T-cell (primary cell): ENCODE measurements around the gene PRG2. TPM values are rescaled to one million over a fixed set of nuclear protein-coding genes. Genes with fewer than 3 reads are reported as not detected.
A peak's percentile ranks its signal among the peaks of the same experiment; 100 is the strongest.

ENCODE experiments used
- ATAC-seq, 4 experiments: fragments of 200-7000 bp in 3 of 4; fragments of 150-1000 bp in 1 of 4; cut with Tn5 transposase; replicated peaks in 1 of 4; 1 replicate in 3 of 4; 2 replicates in 1 of 4; pipeline ENCODE4 v1.10.0; 2021; ENCODE audit warnings: moderate library complexity in 3 of 4, mild to moderate bottlenecking in 2 of 4, moderate number of reproducible peaks in 1 of 4
- CTCF ChIA-PET, 2 donors: fragments of 300-600 bp; sonication (Branson Sonifier 250); formaldehyde crosslinking; loops; one replicate each; lab custom pipeline; 2022; ENCODE audit warnings: antibody characterized with exemption in 2 of 2; lab: Charles Lee
- POLR2A ChIA-PET, 2 donors: fragments of 300-600 bp; sonication (Branson Sonifier 250); formaldehyde crosslinking; loops; one replicate each; lab custom pipeline; 2022; ENCODE audit warnings: antibody characterized with exemption in 2 of 2; lab: Charles Lee
- DNase-seq, 35 experiments: peaks; one replicate each; pipeline versions ENCODE4 v3.0.0 to v3.0.0-alpha.2; 2013 to 2023
- H3K27ac ChIP-seq: one replicate; pipeline ENCODE4 v1.5.1; 2013; ENCODE audit warnings: low read length
- H3K27me3 ChIP-seq, 2 experiments: replicated peaks in 1 of 2; 1 replicate in 1 of 2; 2 replicates in 1 of 2; pipeline versions ENCODE4 v1.6.1 to v1.7.0; 2013; ENCODE audit warnings: low read length in 1 of 2, mixed read lengths in 1 of 2; ENCODE audit not compliant: control insufficient read depth in 2 of 2, insufficient read depth in 2 of 2; ENCODE audit errors: extremely low read depth in 1 of 2
- H3K36me3 ChIP-seq, 2 donors: 1 replicate in 1 of 2; 2 replicates in 1 of 2; pipeline versions ENCODE4 v1.6.1 to v1.7.0; 2013; ENCODE audit warnings: low read length in 1 of 2; ENCODE audit not compliant: control insufficient read depth in 2 of 2, insufficient read depth in 1 of 2; ENCODE audit errors: extremely low read depth in 1 of 2
- H3K4me1 ChIP-seq, 2 experiments: 1 replicate in 1 of 2; 2 replicates in 1 of 2; pipeline versions ENCODE4 v1.6.1 to v1.7.0; 2013; ENCODE audit warnings: low read length in 2 of 2, mixed read lengths in 1 of 2; ENCODE audit not compliant: insufficient read depth in 2 of 2, control insufficient read depth in 1 of 2; ENCODE audit errors: extremely low read depth in 1 of 2
- H3K4me3 ChIP-seq, 2 donors: 1 replicate in 1 of 2; 2 replicates in 1 of 2; pipeline versions ENCODE4 v1.5.1 to v1.7.0; 2013; ENCODE audit warnings: mild to moderate bottlenecking in 2 of 2, low read length in 1 of 2, moderate library complexity in 1 of 2; ENCODE audit not compliant: control insufficient read depth in 1 of 2; ENCODE audit errors: extremely low read depth in 1 of 2
- H3K9me3 ChIP-seq: 2 replicates; pipeline ENCODE4 v1.7.0; 2013
- H3K27ac Mint-ChIP-seq, 2 donors: one replicate each; pipeline ENCODE4 v1.8.0; 2020 to 2021; ENCODE audit warnings: mild to moderate bottlenecking in 2 of 2, mixed read lengths in 2 of 2
- H3K27me3 Mint-ChIP-seq, 2 donors: one replicate each; pipeline ENCODE4 v1.8.0; 2021 to 2022; ENCODE audit warnings: mixed read lengths in 2 of 2
- H3K36me3 Mint-ChIP-seq: one replicate; pipeline ENCODE4 v1.8.0; 2021; ENCODE audit warnings: mixed read lengths
- H3K4me1 Mint-ChIP-seq, 3 donors: one replicate each; pipeline ENCODE4 v1.8.0; 2020 to 2022; ENCODE audit warnings: mixed read lengths in 3 of 3, mild to moderate bottlenecking in 1 of 3
- H3K4me3 Mint-ChIP-seq, 3 donors: one replicate each; pipeline ENCODE4 v1.8.0; 2020 to 2022; ENCODE audit warnings: mild to moderate bottlenecking in 3 of 3, mixed read lengths in 3 of 3, moderate library complexity in 3 of 3
- H3K9me3 Mint-ChIP-seq, 3 donors: one replicate each; pipeline ENCODE4 v1.8.0; 2020 to 2022; ENCODE audit warnings: mixed read lengths in 3 of 3
- WGBS: methylation state at CpG from one replicate; pipeline ENCODE4 v1.1.5; 2013; ENCODE audit warnings: missing lambda C conversion rate; ENCODE audit not compliant: insufficient coverage; 5-methylcytosine and 5-hydroxymethylcytosine counted together
- total RNA-seq, 35 experiments: library from RNA in 6 of 35; stranded (reverse) in 6 of 35; fragments of 120-200 nt in 1 of 35; gene quantifications; one replicate each; pipeline versions ENCODE4 v1.2.1 to v1.2.4 and lab custom pipeline; 2013 to 2026

Gene PRG2
- total RNA-seq, 5 donors from 2014 or later (not counting 1 experiment from before 2014, with no cell fraction given) = 0.33 to 0.72 (median 0.39) TPM; not detected in 1

DNA sequence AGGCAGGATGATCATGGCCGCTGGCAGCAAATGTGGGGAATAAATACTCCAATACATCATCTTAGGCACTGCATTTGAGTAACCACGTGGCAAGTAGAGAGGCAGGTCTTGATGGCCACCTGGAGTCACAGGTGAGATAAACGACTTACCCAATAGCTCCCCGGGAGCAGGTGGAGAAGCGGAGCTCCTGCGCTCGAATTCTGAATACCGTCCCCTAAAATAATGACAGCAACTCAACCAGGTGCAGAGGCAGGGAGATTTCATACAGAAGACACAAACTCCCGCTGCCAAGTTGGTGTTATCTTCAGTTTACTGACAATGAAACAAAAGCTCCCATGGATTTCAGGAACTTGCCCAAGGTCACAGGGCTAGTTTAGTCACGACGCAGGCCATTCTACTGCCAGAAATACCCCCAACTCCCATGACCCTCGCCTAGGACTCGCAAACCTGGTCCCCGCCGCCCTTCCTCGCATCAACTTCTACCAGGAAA is 36.0 kb upstream of the PRG2 start:
- DNase-seq (peak in 2 of 35 experiments; percentile 1 to 30), ATAC-seq (no peak)
- Histone ChIP-seq H3K4me3 (peak overlapping the region; percentile 57 to 73), H3K27me3 (no peaks in the 10 kb centered on the region), H3K36me3 (peaks cover 0 to 4% of the 10 kb centered on the region in 2 donors), H3K4me1 (peaks cover 17 to 43% of the 10 kb centered on the region in 2 experiments), H3K9me3 (no peaks in the 10 kb centered on the region), H3K27ac (peak overlapping the region; percentile 45)
- ChIA-PET POLR2A (interaction anchor here in 1 of 2 donors (0.8 kb wide), 1 partner anchor 88 kb away, joined by 7 read pairs; no protein-coding TSS in a partner anchor), CTCF (interaction anchor here (1.0 kb wide), 2 partner anchors 32 to 101 kb away, joined by 3 to 4 read pairs; no protein-coding TSS in a partner anchor)
- 0% methylated on average over 9 of the region's 16 CpGs for WGBS
- Mint-ChIP-seq H3K36me3 (peaks cover 16% of the 10 kb centered on the region), H3K9me3 (no peaks in the 10 kb centered on the region), H3K27ac (peak overlapping the region; percentile 76 to 95), H3K4me1 (peaks cover 45 to 59% (median 51%) of the 10 kb centered on the region in 3 donors), H3K4me3 (peak overlapping the region; percentile 77 to 82 (median 78)), H3K27me3 (no peaks in the 10 kb centered on the region)

DNA sequence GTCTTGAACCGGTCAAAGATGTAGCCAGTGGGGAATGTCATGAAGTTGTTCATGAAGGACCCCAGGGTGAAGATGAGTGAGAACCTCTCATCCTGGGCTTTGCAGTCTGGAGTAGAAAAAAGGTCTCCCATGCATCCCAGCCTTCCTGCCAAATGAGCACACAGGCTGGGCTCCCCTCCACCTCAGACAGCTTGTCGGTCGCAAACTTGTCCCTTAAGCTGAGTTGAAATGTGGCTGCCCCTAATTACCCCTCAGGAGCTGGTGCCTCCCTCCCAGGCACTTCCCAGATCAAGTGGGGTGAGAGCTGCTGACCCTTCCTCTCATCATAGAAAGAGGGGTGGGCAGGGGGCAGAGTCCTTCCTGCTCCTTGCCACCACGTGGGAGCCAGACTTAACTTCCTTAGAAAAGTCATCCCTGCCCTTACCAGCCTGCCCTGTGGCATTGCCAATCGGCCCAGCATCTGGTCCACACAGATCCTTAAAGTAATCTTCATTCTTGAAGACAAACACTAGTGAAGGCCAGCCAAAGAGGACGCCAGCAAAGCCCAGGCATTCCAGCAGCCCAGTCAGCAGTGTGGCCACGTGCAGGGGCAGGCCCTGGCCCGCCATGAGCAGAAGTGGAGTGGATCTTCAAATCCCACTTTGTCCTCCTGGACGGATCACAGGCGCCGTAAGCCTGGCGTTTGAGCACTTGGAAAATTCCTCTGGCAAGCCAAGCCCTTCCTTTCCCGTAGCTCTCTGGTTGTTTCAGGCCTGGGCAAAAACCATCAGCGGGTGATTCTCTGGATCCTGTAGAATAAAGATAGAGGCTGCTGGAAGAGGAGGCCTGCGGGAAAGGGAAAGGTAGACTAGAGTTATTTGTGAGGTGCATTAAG is 35.4 kb upstream of the PRG2 start:
- Mint-ChIP-seq H3K4me3 (peak overlapping the region; percentile 77 to 82 (median 78)), H3K4me1 (peaks cover 45 to 59% (median 51%) of the 10 kb centered on the region in 3 donors), H3K27me3 (no peaks in the 10 kb centered on the region), H3K27ac (peak overlapping the region; percentile 93 to 95), H3K36me3 (peaks cover 16% of the 10 kb centered on the region), H3K9me3 (no peaks in the 10 kb centered on the region)
- peaks cover 17 to 49% of the 10 kb centered on the region in 2 experiments for H3K4me1 ChIP-seq
- ChIA-PET POLR2A (interaction anchor here in 1 of 2 donors (0.5 to 0.8 kb wide), 2 partner anchors 89 to 105 kb away, joined by 3 to 7 read pairs; no protein-coding TSS in a partner anchor), CTCF (interaction anchor here (0.6 to 1.1 kb wide), 4 partner anchors 33 to 142 kb away, joined by 3 to 4 read pairs (median 3); partner anchors contain the start of gene UBE2L6 (in 1 of the 2))
- no peak for ATAC-seq
- DNase-seq = no peak
- peak overlapping the region; percentile 80 for H3K27ac ChIP-seq
- H3K27me3 ChIP-seq = no peaks in the 10 kb centered on the region
- peaks cover 0 to 8% of the 10 kb centered on the region in 2 donors for H3K36me3 ChIP-seq
- WGBS = 54% methylated on average over 7 of the region's 15 CpGs
- H3K4me3 ChIP-seq = peak overlapping the region; percentile 57 to 73
- H3K9me3 ChIP-seq = no peaks in the 10 kb centered on the region

DNA sequence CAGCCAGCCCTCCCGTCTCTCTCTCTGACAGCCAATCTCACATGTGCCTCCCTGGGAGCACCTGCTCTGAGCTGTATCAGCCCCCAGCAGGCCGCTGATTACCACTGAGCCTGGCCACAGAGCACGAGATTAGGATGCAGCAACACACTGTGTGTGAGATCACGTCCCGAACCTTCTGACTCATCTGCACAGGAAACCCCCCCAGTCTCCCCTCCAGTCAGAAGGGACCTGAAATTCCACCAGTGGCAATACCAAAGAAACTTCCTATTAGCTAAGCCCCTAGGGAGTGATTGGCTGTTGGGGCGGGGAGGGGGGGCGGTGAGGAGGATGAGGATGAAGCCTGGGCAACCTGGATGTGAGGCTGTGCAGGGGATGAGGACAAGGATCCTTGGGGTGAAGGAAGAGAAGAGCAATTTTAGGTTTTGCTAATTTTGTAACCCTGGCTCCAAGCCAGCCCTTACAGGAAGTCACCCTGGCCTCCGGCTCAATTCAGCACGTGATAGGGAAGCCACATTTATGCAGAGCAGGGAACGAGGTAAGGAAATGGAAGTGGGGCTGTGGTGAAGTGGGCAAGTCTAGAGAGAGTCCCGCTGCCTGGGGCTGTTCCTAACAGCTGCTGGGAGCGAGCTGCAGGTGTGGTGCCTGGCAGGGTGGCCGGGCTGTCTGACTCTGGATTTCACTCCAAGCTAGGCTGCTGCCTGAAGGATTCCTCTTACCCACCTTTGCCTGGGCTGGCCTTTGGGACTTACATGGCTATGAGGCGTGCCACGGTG is 34.5 kb upstream of the PRG2 start:
- ATAC-seq (peak; percentile 88 to 89 (median 89)), DNase-seq (peak; percentile 49 to 89 (median 76))
- Histone ChIP-seq H3K4me1 (peaks cover 17 to 49% of the 10 kb centered on the region in 2 experiments), H3K4me3 (peak overlapping the region; percentile 29 to 51), H3K27ac (peak overlapping the region; percentile 80), H3K36me3 (peaks cover 0 to 13% of the 10 kb centered on the region in 2 donors), H3K9me3 (no peaks in the 10 kb centered on the region), H3K27me3 (no peaks in the 10 kb centered on the region)
- Mint-ChIP-seq H3K27me3 (no peaks in the 10 kb centered on the region), H3K4me3 (peak overlapping the region; percentile 63 to 78 (median 77)), H3K36me3 (peaks cover 21% of the 10 kb centered on the region), H3K27ac (peak overlapping the region; percentile 93 to 95), H3K9me3 (no peaks in the 10 kb centered on the region), H3K4me1 (peaks cover 45 to 59% (median 51%) of the 10 kb centered on the region in 3 donors)
- POLR2A ChIA-PET = interaction anchor here (0.5 to 0.6 kb wide), 3 partner anchors 8 to 287 kb away, joined by 3 to 6 read pairs (median 4); partner anchors contain the start of gene MED19 (in 1 of the 2)
- 0% methylated on average over 10 of the region's 15 CpGs for WGBS
- CTCF ChIA-PET = interaction anchor here (0.6 to 1.3 kb wide), 6 partner anchors 8 to 316 kb away, joined by 3 to 9 read pairs (median 4); partner anchors contain the start of genes SELENOH (in 1 of the 2) and UBE2L6 (in 1 of the 2)

DNA sequence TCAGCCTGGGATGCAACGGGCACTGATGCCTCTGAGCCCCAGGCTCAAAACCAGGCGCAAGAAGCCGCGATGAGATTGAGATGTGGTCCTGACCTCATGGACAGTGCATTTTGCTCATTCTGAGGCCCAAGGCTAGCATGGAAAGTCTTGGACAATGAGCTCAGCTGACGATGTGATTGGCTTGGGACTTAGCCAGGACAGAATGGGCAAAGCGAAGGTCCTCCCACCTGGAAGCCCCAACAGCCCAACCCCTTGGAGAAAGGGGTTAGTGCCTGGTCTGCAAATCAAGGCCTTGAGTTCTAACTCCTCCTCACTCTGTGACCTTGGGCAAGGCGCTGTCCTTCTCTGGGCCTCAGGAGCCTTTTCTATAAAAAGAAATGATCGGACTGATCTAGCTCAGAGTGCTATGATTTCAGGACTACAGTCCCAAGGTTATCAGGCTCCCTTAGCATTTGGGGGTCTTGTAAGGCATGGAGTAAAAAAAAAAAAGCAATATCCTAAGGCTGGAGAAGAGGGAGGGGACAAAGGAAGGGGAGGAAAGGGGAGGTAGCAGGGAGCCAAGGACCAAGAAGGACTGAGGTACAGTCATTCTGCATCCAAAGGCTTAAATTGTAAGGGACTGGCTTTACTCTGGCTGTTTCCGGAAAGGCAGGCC is 33.8 kb upstream of the PRG2 start:
- Mint-ChIP-seq H3K4me3 (peak overlapping the region; percentile 63 to 78 (median 77)), H3K27ac (peak overlapping the region; percentile 93 to 95), H3K4me1 (peaks cover 45 to 59% (median 51%) of the 10 kb centered on the region in 3 donors), H3K9me3 (no peaks in the 10 kb centered on the region), H3K27me3 (no peaks in the 10 kb centered on the region), H3K36me3 (peaks cover 23% of the 10 kb centered on the region)
- ChIA-PET CTCF (interaction anchor here (0.5 to 1.3 kb wide), 6 partner anchors 7 to 317 kb away, joined by 3 to 9 read pairs (median 4); partner anchors contain the start of genes SELENOH (in 1 of the 2) and UBE2L6 (in 1 of the 2)), POLR2A (interaction anchor here in 1 of 2 donors (0.6 to 0.7 kb wide), 3 partner anchors 9 to 288 kb away, joined by 4 to 6 read pairs (median 5); partner anchors contain the start of gene MED19)
- peak overlapping the region in 1 of 2 donors; percentile 29 for H3K4me3 ChIP-seq
- DNase-seq (no peak), ATAC-seq (no peak)
- H3K36me3 ChIP-seq = peaks cover 0 to 13% of the 10 kb centered on the region in 2 donors
- H3K4me1 ChIP-seq = peaks cover 17 to 49% of the 10 kb centered on the region in 2 experiments
- WGBS = 78% methylated on average over 7 of the region's 9 CpGs
- H3K9me3 ChIP-seq = no peaks in the 10 kb centered on the region
- H3K27ac ChIP-seq = peak overlapping the region; percentile 80
- no peaks in the 10 kb centered on the region for H3K27me3 ChIP-seq

DNA sequence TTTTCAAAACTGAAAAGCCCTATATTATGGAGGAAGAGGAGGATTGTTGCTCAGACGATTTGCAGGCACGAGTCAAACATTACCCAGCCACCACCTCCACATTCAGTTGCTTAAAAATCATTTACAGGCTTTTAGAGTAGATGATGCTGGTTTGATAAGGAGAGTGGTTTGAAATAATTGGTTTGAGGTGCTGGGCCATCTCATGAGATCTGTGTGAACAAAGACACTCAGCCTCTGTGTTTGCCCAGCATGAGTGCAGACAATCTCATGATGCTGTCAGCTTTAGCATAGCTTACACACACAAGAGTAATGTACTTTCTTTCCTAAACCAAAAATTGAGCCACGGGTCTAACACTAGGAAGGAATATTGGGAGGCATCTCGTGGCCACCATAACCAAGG is 32.2 kb upstream of the PRG2 start:
- Mint-ChIP-seq H3K36me3 (peaks cover 29% of the 10 kb centered on the region), H3K27ac (peak overlapping the region; percentile 31 to 65), H3K9me3 (no peaks in the 10 kb centered on the region), H3K27me3 (no peaks in the 10 kb centered on the region), H3K4me1 (peaks cover 45 to 57% (median 49%) of the 10 kb centered on the region in 3 donors), H3K4me3 (no peak overlapping the region)
- DNase-seq = no peak
- ATAC-seq = no peak
- Histone ChIP-seq H3K27me3 (no peaks in the 10 kb centered on the region), H3K27ac (no peak overlapping the region), H3K4me1 (peaks cover 17 to 49% of the 10 kb centered on the region in 2 experiments), H3K4me3 (no peak overlapping the region), H3K36me3 (peaks cover 0 to 20% of the 10 kb centered on the region in 2 donors), H3K9me3 (no peaks in the 10 kb centered on the region)
- ChIA-PET POLR2A (no interaction called here), CTCF (interaction anchor here in 1 of 2 donors (1.1 kb wide), 1 partner anchor 35 kb away, joined by 3 read pairs; no protein-coding TSS in a partner anchor)
- WGBS = 100% methylated on average over 2 of the region's 4 CpGs
